ENCODE data around the gene ZC3H4.
A peak's percentile ranks its signal among the peaks of the same experiment; 100 is the strongest.

Gene ZC3H4

GRCh38 chr19:47047763-47048405, 65.7 kb downstream of the ZC3H4 start:
- DNase-seq (ENCODE audit: low spot score): peak; percentile 96

DNA sequence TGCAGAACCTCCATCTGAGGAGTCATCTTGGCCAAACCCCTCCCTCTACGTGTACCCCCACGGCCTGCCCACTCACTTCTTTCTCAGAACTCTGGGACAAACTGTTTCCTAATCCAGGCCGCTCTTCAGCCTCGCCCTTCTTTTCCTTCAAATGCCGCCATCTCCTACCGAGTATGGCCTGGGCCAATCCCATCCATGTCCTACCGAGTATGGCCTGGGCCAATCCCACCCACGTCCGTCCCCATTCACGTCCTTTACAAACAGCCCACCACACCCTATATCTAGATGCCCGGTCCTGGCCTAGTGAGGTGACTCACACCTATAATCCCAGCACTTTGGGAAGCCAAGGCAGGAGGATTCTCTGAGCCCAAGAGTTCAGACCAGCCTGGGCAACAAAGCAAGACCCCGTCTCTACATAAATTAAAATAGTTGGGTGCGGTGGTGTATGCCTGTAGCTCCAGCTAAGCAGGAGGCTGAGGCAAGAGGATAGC, 66.3 kb downstream of the ZC3H4 start:
- no peak for DNase-seq (ENCODE audit: low spot score)

DNA sequence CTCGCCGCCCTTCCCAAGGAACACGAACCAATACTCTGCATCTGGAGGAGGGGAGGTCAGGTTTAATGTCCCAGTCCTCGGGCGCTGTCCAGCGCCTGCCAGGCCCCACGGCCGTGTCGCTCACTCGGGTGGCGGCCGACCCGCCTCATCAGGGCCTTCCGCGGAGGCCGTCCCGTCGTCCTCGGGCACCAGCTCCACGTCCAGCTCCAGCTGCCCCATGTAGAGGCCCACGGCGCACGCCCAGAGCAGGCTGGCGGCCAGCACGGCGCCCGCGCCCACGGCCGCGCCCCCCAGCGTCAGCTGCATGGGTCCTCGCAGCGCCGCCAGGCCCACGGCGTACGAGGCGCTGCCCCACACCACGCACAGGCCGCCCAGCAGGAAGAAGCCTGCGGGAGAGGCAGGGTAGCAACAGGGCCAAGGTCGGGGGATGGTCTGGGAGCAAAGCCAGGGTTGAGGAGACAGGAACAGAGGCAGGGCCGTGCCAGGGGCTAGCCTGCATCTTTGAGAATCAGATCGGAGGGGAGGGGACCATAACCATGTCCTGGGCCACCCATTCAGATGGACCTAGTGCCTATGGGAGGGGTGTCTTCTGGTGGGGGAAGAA, 67.6 kb downstream of the ZC3H4 start:
- DNase-seq (ENCODE audit: low spot score): no peak

- DNase-seq (ENCODE audit: low spot score): no peak
Measured at GRCh38 chr19:47044946-47045866, 68.4 kb downstream of the ZC3H4 start.

DNA sequence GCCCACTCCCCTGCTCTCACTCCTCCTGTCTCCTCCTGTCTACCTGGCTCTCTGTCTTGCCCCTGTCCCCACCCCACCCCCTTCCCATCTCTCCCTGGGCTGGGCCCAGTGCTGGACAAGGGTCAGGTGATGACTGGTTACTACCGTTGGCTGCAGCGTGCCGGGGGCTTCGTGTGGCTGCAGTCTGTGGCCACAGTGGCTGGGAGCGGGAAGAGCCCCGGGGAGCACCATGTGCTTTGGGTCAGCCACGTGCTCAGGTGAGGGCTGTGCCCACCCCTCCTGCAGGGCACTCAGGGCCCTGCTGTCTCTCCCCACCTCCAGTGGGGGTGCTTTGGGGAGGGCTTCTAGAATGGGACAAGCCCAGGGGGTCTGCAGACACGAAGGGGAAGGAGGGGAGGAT, 72.7 kb downstream of the ZC3H4 start:
- DNase-seq (ENCODE audit: low spot score): no peak

GRCh38 chr19:47039239-47039874, 74.2 kb downstream of the ZC3H4 start:
- DNase-seq (ENCODE audit: low spot score): no peak

- DNase-seq (ENCODE audit: low spot score): no peak
Measured at GRCh38 chr19:47037766-47038165, 75.8 kb downstream of the ZC3H4 start.

GRCh38 chr19:47036097-47036651, 77.4 kb downstream of the ZC3H4 start:
- no peak for DNase-seq (ENCODE audit: low spot score)

GRCh38 chr19:47035127-47036096, 78.2 kb downstream of the ZC3H4 start:
- peak; percentile 93 for DNase-seq (ENCODE audit: low spot score)

- no peak for DNase-seq (ENCODE audit: low spot score)
Measured at GRCh38 chr19:47032171-47032811, 81.3 kb downstream of the ZC3H4 start.

- DNase-seq (ENCODE audit: low spot score): no peak
Measured at GRCh38 chr19:47028195-47028601, 85.4 kb downstream of the ZC3H4 start.

GRCh38 chr19:47027586-47028088, 85.9 kb downstream of the ZC3H4 start:
- no peak for DNase-seq (ENCODE audit: low spot score)

DNA sequence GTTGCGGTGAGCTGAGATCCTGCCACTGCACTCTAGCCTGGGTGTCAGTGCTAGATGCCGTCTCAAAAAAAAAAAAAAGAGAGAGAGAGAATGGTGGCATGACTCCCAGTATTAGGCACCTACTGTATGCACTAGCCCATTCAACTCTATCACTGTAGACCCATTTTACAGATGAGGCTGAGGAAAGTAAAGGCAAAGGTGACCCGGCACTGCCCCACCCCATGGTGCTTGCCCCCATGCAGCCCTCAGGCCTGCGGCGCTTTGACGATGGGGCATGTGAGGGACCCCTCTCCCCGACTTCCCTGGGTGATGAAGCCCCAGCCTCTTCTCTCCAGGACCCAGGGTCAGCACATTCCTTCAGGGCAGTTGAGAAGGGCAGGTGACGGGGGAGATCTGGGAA, 86.7 kb downstream of the ZC3H4 start:
- no peak for DNase-seq (ENCODE audit: low spot score)

DNA sequence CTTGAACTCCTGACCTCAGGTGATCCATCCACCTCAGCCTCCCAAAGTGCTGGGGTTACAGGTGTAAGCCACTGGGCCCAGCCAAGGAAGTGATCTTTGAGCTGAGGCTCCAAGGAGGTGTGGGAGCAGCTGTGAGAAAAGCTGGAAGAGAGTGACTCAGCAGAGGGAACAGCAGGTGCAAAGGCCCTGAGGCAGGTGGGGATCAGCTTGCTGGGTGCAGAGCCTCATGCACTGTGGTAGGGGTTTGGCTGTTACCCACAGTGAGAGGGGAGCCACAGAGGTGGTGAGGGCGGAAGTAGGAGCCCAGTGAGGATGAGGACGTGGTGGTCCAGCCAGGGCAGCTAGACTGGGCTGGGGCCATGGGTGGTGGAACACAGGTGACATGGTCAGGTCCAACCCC, 87.4 kb downstream of the ZC3H4 start:
- DNase-seq (ENCODE audit: low spot score): no peak

DNA sequence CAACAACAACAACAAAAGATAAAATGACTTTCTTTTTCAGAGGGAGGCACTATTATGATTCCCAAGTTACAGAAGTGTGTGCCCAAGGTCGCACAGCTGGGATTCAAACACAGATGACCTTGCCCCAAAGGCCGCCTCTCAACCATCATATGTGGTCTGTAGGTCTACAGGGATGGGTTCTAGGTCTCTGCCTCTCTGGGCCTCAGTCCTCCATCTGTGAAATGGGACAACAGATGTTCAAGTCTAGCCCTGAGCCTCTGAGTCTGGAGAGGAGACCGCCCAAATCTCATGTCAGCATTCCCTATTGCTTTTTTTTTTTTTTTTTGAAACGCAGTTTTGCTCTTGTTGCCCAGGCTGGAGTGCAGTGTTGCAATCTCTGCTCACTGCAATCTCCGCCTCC, 89.1 kb downstream of the ZC3H4 start:
- DNase-seq (ENCODE audit: low spot score): no peak

- no peak for DNase-seq (ENCODE audit: low spot score)
Measured at GRCh38 chr19:47023448-47023794, 90.2 kb downstream of the ZC3H4 start.

DNA sequence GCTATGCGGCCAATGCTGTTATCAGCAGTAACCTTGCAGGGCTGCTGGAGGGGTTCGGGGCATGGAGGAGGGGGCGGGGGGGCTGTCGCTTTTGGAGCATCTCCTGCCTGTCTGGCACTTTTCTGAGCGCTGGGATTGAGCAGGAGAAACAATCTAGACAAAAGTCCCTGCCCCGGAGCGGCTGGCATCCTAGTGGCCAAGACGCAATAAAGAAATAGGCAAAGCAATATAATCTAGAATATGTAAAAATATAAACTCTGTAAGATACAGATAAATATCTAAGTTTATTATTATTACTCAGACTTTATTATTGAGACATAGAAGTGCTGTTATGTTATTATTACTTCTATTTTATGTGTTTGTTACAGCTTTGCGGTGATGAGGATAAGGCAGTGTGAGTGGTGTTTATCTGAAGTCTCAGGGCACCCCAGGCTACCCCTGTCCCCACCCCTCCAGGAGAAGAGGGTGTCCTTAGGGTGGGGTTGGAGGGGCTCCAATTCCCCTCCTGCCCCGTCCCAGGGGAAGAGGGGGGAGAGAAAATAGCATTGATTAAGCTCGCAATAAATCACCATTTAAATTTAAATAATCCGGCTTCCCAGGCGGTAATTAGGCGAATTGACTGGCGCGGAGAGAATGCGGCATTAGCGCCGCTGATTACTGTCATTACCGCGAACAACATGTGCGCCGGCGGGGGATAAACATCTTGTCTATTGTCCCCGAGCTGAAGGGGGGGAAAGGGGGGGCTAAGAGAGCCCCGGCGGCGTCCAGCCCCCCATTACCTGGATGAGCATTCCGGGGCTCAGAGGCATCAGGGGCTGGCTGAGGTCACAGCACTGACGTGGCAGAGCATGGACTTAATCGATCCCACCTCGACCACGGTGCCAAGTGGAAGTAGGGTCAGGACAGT, 90.8 kb downstream of the ZC3H4 start:
- no peak for DNase-seq (ENCODE audit: low spot score)

DNA sequence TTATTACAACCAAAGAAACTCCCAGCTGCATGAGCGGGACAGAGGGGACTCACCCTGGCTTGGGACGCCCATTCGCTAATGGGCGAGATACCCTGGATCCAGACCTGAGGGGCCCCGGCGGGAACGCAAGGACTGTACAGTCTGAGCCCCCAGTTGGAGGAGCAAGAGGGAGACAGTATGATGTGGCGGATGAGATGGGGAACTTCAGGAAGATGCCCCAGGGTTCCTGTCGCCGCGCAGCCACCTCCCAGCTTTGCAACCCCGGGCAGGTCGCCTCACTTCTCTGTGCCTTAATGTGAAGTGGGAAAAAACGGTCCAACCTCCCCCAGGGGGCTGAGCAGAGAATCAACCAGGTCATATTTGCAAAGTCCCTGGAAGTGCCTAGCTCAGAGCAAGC, 91.4 kb downstream of the ZC3H4 start:
- no peak for DNase-seq (ENCODE audit: low spot score)

GRCh38 chr19:47021536-47022139, 91.9 kb downstream of the ZC3H4 start:
- no peak for DNase-seq (ENCODE audit: low spot score)
